PC-3 (cell line): Measurements from ENCODE around the gene DGKI.

ENCODE experiments used
- EZH2 ChIP-seq: fragments of 300-600 bp; sonication (generic); IDR thresholded peaks from one replicate; pipeline ENCODE4 v1.6.1; 2017; ENCODE audit warnings: antibody characterized with exemption, mild to moderate bottlenecking, low read length; ENCODE audit not compliant: unreplicated experiment
- EZH2phosphoT487 ChIP-seq: fragments of 300-600 bp; sonication (generic); IDR thresholded peaks from 2 replicates; pipeline ENCODE4 v1.6.1; 2018; ENCODE audit warnings: mild to moderate bottlenecking, antibody characterized with exemption, low read length, borderline replicate concordance
- TF ChIP-seq, protein P1 (sequence below): fragments of 300-600 bp; sonication (generic); conservative IDR thresholded peaks from 2 replicates; pipeline ENCODE4 v1.5.1; 2017; ENCODE audit warnings: antibody characterized with exemption, low read depth, mild to moderate bottlenecking, low read length

DNA sequence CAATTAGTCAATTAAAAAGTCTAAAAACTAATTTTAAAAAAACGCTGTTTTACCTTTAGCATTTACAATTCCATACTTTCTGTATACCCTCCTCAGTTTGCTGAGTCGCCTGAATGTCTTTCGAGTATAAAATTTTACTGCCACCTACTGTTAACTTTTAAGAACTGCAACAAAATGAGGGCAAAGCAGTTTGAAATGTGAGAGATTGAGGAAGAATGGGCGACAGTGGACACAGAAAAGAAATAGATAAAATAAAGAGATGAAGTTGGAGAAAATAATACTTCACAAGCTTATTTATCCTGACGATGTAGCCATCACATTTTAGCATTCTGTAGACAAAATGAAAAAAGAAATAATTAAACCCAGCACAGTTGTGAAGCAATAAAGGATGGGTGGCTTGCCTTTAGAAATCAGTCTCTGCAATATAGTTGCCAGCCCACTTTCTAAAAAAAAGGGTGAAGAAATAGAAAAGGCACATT is 392.5 kb downstream of the DGKI start:
- TF ChIP-seq, protein P1, sequence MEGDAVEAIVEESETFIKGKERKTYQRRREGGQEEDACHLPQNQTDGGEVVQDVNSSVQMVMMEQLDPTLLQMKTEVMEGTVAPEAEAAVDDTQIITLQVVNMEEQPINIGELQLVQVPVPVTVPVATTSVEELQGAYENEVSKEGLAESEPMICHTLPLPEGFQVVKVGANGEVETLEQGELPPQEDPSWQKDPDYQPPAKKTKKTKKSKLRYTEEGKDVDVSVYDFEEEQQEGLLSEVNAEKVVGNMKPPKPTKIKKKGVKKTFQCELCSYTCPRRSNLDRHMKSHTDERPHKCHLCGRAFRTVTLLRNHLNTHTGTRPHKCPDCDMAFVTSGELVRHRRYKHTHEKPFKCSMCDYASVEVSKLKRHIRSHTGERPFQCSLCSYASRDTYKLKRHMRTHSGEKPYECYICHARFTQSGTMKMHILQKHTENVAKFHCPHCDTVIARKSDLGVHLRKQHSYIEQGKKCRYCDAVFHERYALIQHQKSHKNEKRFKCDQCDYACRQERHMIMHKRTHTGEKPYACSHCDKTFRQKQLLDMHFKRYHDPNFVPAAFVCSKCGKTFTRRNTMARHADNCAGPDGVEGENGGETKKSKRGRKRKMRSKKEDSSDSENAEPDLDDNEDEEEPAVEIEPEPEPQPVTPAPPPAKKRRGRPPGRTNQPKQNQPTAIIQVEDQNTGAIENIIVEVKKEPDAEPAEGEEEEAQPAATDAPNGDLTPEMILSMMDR: peak; percentile 75
- no peak for TF ChIP-seq EZH2phosphoT487
- TF ChIP-seq EZH2: no peak
